DND-41 (cell line): ENCODE measurements around the gene IGLON5.
A peak's percentile ranks its signal among the peaks of the same experiment; 100 is the strongest.

Experiments
- ATAC-seq: fragments of 200-7000 bp; cut with Tn5 transposase; 3 replicates; pipeline ENCODE4 v1.9.1; 2021; ENCODE audit warnings: low read depth; ENCODE audit not compliant: insufficient read depth
- DNase-seq: peaks from one replicate; pipeline ENCODE4 v3.0.0-alpha.2; 2020
- H2AFZ ChIP-seq: 2 replicates; pipeline ENCODE4 v1.6.0; 2012; ENCODE audit warnings: low read depth, low read length
- H3K27ac ChIP-seq: 2 replicates; pipeline ENCODE4 v1.5.1; 2012; ENCODE audit warnings: low read length, inconsistent platforms
- H3K27me3 ChIP-seq: fragments of 200-600 bp; sonication (generic); 2 replicates; pipeline ENCODE4 v1.6.0; 2012; ENCODE audit warnings: low read length, mild to moderate bottlenecking, inconsistent platforms; ENCODE audit not compliant: insufficient read depth, poor library complexity
- H3K36me3 ChIP-seq: 2 replicates; pipeline ENCODE4 v1.5.1; 2012; ENCODE audit warnings: low read length, inconsistent platforms; ENCODE audit not compliant: insufficient read depth
- H3K4me1 ChIP-seq: 2 replicates; pipeline ENCODE4 v1.5.1; 2012; ENCODE audit warnings: mild to moderate bottlenecking, low read length; ENCODE audit not compliant: insufficient read depth
- H3K4me2 ChIP-seq: 2 replicates; pipeline ENCODE4 v1.6.0; 2012; ENCODE audit warnings: mild to moderate bottlenecking, moderate library complexity, low read length, inconsistent platforms; ENCODE audit not compliant: insufficient read depth
- H3K4me3 ChIP-seq, 2 experiments: fragments of 200-600 bp in 1 of 2; shearing (Covaris generic) in 1 of 2; 2 replicates each; pipeline ENCODE4 v1.5.1; 2012 to 2016; ENCODE audit warnings: inconsistent platforms in 2 of 2, low read length in 2 of 2, mild to moderate bottlenecking in 2 of 2, low read depth in 1 of 2, moderate library complexity in 1 of 2
- H3K79me2 ChIP-seq: 2 replicates; pipeline ENCODE4 v1.6.0; 2012; ENCODE audit warnings: low read length, inconsistent platforms; ENCODE audit not compliant: insufficient read depth
- H3K9ac ChIP-seq: 2 replicates; pipeline ENCODE4 v1.6.0; 2012; ENCODE audit warnings: low read depth, mild to moderate bottlenecking, inconsistent platforms, low read length, moderate library complexity
- H3K9me3 ChIP-seq: 2 replicates; pipeline ENCODE4 v1.5.1; 2012; ENCODE audit warnings: low read length, moderate library complexity, mild to moderate bottlenecking, inconsistent platforms; ENCODE audit not compliant: insufficient read depth, severe bottlenecking
- H4K20me1 ChIP-seq: 2 replicates; pipeline ENCODE4 v1.6.0; 2012; ENCODE audit warnings: low read length; ENCODE audit not compliant: insufficient read depth
- CTCF ChIP-seq: IDR thresholded peaks from 2 replicates; pipeline ENCODE4 v1.5.1; 2012; ENCODE audit warnings: borderline replicate concordance, low read length, moderate library complexity, mild to moderate bottlenecking; ENCODE audit not compliant: poor library complexity, severe bottlenecking; ENCODE audit errors: extremely low read depth
- EZH2 ChIP-seq: IDR thresholded peaks from 3 replicates; pipeline ENCODE4 v1.6.1; 2012; ENCODE audit warnings: borderline replicate concordance, low read depth, mild to moderate bottlenecking, moderate library complexity, low read length, inconsistent platforms; ENCODE audit not compliant: severe bottlenecking

The IGLON5 gene

GRCh38 chr19:51367255-51367564, 55.8 kb downstream of the IGLON5 start:
- Histone ChIP-seq H3K9ac (peak overlapping the region; percentile 83), H3K4me1 (peaks cover 64% of the 10 kb centered on the region), H3K27ac (peak overlapping the region; percentile 97), H3K36me3 (peaks cover 4% of the 10 kb centered on the region; the same call in 1 of the 2 replicates), H2AFZ (peak overlapping the region; percentile 79), H3K79me2 (peaks cover 45% of the 10 kb centered on the region), H3K4me2 (peak overlapping the region; percentile 88), H3K4me3 (peak overlapping the region; percentile 62 to 88), H4K20me1 (peaks cover 11% of the 10 kb centered on the region), H3K9me3 (no peaks in the 10 kb centered on the region), H3K27me3 (no peaks in the 10 kb centered on the region)
- TF ChIP-seq EZH2: no peak
- TF ChIP-seq CTCF: no peak
- DNase-seq (peak; percentile 55), ATAC-seq (no peak; the same call in 2 of the 3 replicates)

- Histone ChIP-seq H3K4me2 (peak overlapping the region; percentile 88), H3K36me3 (no peaks in the 10 kb centered on the region; the same call in 1 of the 2 replicates), H3K4me1 (peaks cover 67% of the 10 kb centered on the region), H2AFZ (peak overlapping the region; percentile 79), H3K79me2 (peaks cover 41% of the 10 kb centered on the region), H4K20me1 (peaks cover 11% of the 10 kb centered on the region), H3K9me3 (no peaks in the 10 kb centered on the region), H3K27ac (peak overlapping the region; percentile 97), H3K27me3 (no peaks in the 10 kb centered on the region), H3K9ac (peak overlapping the region; percentile 83), H3K4me3 (peak overlapping the region; percentile 62 to 88)
- DNase-seq (peak; percentile 99), ATAC-seq (peak; percentile 77)
- TF ChIP-seq EZH2 (no peak), CTCF (no peak)
These were observed 56.3 kb downstream of the IGLON5 start for GRCh38 chr19:51367565-51368365.

GRCh38 chr19:51368366-51369282, 57.2 kb downstream of the IGLON5 start, which contains the start of gene CLDND2:
CLDND2 (minus strand) TSS chr19:51369003; CDS start chr19:51368577, 426 bp downstream.
- peaks cover 70% of the 10 kb centered on the region for H3K4me1 ChIP-seq
- peak within 1 kb of the TSS; percentile 42 to 88 for H3K4me3 ChIP-seq
- ATAC-seq: no peak
- no peak for DNase-seq
- H2AFZ ChIP-seq: peak within 1 kb of the TSS; percentile 78
- peaks cover 10% of the 10 kb centered on the region for H4K20me1 ChIP-seq
- H3K27ac ChIP-seq: peak within 1 kb of the TSS; percentile 81
- H3K9ac ChIP-seq: peak within 1 kb of the TSS; percentile 83
- no peaks in the 10 kb centered on the region for H3K9me3 ChIP-seq
- TF ChIP-seq EZH2 (no peak), CTCF (no peak)
- peaks cover 37% of the 10 kb centered on the region for H3K79me2 ChIP-seq
- H3K36me3 ChIP-seq: no peaks in the 10 kb centered on the region; the same call in 1 of the 2 replicates
- no peaks in the 10 kb centered on the region for H3K27me3 ChIP-seq
- peak within 1 kb of the TSS; percentile 88 for H3K4me2 ChIP-seq
